LHCN-M2 (cell line): Measurements from ENCODE around the gene IL1B. TPM values are rescaled to one million over a fixed set of nuclear protein-coding genes. Genes with fewer than 3 reads are reported as not detected.
A peak's percentile ranks its signal among the peaks of the same experiment; 100 is the strongest.

ENCODE experiments used
- DNase-seq: peaks from one replicate; pipeline ENCODE4 v3.0.0-alpha.2; 2012; ENCODE audit warnings: low read depth
- total RNA-seq: library from RNA; depleted of rRNA; stranded (reverse); fragments of >200 nt; gene quantifications from 2 replicates; pipeline ENCODE4 v1.2.3, GENCODE V29; 2014

Gene IL1B
- total RNA-seq, 1 experiment from 2014 or later, result 0.86 TPM

DNA sequence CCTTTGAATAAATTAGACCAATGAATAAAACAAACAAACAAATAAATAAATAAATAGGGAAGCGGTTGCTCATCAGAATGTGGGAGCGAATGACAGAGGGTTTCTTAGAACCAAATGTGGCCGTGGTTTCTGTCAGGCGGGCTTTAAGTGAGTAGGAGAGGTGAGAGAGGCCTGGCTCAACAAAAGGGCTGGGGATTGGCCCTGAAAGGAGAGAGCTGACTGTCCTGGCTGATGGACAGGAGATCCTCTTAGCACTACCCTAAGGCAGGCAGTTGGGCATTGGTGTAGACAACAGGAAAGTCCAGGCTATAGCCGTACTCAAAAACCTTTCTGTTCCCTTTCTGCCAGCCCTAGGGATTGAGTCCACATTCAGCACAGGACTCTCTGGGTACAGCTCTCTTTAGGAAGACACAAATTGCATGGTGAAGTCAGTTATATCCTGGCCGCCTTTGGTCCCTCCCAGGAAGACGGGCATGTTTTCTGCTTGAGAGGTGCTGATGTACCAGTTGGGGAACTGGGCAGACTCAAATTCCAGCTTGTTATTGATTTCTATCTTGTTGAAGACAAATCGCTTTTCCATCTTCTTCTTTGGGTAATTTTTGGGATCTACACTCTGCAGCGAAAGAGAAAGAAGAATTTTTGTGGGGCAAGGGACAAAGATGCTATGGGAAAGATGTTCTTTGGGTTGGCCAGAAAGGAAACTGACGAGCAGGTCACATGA, 6.5 kb downstream of the IL1B start:
- DNase-seq, result no peak

DNA sequence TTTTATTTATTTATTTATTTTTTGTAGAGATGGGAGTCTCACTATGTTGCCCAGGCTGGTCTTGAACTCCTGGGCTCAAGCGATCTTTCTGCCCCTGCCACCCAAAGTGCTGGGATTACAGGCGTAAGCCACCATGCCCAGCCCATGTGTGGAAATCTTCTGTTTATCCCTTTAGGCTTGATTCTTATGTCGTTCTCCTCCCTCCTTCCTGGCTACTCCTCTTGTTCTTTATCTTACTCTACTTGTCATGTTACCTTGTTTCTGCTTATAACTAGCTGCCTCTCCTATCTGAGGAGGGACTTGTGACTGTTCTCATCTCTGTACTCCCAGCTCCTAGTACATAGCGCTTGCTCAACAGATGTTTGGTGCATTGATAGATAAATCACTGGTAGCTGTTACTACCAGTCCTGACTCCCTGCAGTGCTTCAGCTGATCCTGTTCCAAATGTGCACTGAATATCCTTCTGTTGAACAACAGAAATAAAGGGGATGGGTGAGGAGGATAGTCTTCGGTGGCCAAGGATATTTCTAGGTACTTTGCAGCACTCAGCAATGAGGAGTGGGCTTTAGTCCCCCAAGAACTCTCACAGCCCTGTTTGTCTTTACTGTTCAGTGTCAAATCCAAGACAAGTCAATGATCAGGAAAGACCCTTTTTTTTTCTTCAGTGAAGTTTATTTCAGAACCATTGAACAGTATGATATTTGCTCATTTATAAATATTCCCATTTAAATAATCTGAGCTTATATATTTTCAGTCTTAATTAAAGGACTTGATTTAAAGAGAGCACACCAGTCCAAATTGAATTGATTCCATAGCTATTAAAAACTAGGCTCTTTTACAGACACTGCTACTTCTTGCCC, 7.2 kb downstream of the IL1B start:
- DNase-seq, result no peak

DNA sequence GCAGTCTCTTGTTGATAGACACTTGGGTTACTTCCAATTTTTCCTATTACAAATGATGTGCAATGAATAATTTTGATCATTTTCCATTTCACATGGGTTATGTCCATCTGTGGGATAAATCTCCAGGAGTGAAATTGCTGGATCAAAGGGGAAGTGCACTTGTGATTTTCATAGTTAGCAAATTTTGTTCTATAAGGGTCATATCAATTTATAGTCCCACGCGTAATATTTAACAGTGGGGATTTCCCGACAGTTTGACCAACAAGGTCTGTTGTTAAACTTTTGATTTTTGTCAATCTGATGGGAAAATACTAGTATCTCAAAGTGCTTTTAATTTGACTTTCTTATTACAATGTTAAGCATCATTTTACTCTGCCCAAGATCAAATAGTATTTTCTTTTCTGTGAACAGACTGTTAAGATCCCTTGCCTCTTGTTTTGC, 8.3 kb downstream of the IL1B start:
- DNase-seq, result no peak

DNA sequence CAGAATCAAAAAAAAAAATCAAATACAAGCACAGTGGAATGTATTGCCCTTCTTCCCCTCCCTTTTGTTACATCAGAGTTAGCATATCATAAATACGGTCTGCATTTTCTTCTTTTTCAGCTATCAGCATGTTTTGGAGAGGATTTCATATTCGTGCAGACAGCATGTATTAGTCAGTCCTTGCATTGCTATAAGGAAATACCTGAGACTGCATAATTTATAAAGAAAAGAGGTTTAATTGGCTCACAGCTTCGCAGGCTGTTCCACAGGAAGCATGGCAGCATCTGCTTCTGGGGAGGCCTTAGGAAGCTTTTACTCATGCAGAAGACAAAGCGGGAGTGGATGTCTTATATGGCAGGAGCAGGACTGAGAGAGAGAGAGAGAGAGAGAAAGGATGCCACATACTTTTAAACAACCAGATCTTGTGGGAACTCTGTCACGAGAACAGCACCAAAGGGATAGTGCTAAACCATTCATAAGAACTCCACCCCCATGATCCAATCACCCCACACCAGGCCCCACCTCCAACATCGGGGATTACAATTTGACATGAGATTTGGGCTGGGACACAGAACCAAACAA, 8.9 kb downstream of the IL1B start:
- DNase-seq, result no peak

DNA sequence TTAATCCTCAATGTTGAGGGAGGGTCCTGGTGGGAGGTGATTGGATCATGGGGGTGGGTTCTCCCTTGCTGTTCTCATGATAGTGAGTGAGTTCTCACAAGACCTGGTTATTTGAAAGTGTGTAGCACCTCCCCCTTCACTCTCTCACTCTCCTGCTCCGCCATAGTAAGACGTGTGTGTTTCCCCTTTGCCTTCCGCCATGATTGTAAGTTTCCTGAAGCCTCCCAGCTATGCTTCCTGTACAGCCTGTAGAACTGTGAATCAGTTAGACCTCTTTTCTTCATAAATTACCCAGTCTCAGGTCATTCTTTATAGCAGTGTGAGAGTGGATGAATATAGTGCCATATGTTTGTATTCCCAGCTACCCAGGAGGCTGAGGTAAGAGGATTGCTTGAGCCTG, 9.6 kb downstream of the IL1B start:
- DNase-seq, result no peak

DNA sequence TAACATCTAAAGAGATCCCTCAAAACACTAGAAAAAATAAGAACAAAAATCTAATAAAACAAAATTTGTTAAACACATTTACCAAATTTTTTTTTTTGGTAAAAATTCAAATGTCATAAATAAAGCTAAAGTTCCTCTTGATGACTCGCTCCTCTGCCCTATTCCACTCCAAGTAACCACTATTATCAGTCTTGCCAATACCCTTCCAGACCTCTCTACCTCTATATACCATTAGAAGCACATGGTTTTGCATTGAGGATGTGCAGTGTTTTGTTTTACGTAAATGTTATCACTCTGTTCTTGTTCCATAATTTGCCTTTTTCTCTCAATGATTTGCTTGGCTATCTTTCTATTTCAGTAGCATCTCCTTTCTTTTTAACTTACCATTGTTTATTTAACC, 10.9 kb downstream of the IL1B start:
- DNase-seq, result no peak

DNA sequence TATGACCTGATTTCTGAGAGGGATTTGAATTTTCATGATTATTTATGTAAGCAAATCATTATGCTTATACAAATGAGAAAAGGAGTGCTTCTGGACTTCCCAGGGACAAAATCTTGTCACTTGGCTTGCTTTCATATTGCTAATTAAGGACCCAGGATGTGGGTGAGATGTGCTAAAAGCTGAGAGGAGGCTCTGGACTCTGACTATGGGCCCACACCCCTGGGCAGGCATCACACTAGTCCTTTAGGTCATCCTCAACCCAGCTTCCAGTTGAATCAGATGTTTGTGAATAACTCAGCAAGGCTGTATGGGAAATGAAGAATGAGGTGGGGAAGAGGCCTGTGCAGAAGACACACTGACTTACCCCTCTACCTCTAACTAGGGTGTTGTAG, 11.9 kb downstream of the IL1B start:
- DNase-seq, result no peak

DNA sequence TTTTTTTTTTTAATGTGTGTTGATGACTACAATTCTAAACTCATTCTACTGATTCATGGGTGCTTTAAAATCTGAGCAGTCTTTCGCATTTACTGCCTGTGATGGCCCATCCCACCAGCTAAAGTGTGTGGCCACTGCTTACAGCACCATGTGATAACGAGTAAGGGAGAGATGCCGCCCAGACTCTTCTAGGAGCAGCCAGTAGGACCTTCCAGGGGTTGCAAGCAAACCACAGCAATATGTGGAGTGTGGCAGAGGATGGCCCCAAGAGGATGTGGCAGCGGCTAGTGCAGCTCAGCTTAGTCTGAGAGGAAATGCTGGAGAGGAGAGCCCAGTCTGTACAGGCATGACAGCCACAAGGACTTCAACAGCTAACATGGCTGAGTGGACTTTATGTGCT, 14.9 kb downstream of the IL1B start:
- no peak for DNase-seq

DNA sequence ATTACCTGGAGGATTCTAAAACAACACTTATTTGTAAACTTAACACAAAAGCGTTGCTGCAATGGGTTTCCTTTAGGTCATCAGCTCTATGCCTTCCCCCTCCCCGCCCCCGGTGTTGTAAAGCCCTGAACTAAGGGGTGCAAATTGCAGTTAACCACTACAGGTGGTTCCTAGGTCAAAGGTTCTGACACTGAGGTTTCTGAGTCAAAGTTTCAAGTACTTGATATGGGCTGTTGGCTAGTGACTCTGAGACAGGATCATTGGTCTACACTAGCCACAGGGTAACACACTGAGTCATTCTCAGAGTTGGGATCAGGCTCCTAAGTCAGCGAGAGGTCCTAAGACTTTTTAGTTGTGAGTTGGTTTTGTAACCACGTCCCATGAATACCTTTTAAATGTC, 15.4 kb downstream of the IL1B start:
- DNase-seq, result no peak

DNA sequence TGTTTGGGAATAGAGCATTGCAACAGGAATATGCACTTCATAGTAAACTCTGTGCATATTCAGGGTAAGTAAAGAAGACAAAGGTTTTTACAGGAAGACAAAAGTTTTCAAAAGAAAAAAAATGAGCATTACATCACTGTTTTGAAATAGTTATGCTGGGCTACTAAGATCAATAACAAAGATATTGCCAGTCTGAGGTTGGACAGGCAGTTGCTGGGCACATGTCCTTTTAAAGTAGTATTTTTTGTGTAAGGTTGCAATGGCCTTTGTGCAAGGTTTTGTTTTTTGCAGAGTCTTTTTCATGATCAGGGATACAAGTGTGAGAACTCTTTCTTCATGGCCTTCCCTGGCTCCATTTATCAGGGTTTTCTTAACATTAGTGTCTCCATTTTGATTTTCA, 16.2 kb downstream of the IL1B start:
- no peak for DNase-seq

DNA sequence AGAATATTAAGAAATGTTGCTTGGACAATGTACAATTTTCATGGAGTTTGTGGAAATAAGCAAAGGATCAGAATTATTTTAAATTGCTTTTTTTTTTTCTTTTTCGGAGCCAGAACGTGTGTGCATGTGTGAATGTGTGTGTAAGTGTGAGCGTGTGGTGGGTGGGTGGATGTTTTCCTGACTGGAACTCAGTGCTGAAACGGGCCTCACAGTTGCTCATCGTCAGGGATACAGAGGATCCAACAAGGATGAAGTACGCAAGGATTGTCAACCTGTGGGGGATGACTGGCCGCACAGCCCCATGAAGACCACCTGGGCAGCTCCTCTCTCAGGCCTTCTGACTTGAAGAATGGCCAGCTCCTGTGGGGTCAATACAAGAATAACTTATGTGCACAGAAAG, 17.5 kb downstream of the IL1B start:
- DNase-seq, result no peak

DNA sequence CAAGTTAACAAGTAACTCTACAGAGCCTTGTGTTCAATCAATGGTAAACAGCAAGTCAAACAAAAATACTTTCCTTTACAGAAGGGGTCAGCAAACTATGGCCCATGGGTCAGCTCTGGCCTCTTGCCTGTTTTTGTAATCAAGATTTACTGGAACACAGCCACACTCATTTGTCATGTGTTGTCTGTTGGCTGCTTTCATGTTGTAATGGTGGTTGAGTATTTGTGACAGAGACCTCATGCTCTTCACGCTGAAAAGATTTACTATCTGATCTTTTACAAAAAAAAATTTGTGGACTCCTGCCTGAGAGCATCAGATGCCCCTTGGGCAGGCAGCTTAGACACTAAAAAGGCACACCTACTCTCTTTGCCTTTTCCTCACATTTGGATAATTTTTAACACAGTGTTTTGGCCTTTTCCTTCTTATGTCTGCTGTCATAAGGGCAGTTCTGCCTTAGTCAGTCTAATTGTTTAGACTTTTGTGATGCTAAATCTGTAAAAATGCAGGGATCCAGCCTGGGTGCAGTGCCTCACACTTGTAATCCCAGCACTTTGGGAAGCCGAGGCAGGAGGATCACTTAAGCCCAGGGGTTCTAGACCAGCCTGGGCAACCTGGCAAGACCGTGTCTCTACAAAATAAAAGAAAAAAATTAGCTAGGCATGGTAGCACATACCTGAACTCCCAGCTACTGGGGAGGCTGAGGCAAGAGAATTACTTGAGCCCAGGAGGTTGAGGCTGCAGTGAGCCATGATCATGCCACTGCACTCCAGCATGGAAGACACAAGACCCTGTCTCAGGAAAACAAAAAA, 18.3 kb downstream of the IL1B start:
- no peak for DNase-seq

DNA sequence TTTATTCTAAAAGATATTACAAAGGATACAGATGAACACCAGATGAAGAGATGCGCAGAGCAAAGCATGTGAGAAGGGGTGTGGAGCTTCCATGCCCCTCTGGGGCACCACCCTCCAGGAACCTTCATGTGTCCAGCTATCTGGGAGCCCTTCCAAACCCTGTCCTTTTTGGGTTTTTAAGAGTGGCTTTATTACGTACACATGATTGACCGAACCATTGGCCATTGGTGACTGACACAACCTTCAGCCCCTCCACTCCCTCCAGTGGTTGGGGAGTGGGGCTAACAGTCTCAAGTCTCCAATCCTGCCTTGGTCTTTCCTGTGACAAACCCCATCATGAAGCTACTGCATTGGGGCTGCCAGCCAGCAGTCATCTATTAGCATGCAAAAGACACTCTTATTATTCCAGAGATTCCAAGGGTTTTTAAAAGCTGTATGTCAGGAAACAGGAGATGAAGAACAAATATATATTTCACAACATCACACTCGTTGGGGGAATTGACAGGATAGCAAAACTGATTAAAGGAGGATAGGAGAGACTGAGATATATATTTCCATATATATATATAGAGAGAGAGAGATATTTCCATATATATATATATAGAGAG, 19.4 kb downstream of the IL1B start:
- no peak for DNase-seq

DNA sequence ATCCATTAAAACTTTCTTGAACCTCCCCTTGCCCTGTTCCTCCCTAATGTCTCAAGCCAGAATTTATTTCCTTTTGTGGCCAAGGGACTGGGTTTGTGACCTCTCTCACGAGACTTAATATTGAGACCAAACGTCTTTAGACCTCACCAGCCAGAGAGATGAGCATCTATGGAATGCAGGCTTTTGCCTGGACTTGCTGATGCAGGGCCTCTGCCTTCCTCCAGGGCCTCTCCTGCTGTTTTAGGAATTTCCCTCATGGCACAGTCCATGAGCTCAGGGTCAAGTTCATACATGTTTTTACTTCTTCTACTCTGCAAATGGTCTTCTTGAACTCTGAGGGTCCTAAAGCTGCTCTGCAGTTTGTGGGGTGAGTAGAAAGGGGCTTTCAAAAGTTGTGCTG, 22.3 kb downstream of the IL1B start:
- no peak for DNase-seq

DNA sequence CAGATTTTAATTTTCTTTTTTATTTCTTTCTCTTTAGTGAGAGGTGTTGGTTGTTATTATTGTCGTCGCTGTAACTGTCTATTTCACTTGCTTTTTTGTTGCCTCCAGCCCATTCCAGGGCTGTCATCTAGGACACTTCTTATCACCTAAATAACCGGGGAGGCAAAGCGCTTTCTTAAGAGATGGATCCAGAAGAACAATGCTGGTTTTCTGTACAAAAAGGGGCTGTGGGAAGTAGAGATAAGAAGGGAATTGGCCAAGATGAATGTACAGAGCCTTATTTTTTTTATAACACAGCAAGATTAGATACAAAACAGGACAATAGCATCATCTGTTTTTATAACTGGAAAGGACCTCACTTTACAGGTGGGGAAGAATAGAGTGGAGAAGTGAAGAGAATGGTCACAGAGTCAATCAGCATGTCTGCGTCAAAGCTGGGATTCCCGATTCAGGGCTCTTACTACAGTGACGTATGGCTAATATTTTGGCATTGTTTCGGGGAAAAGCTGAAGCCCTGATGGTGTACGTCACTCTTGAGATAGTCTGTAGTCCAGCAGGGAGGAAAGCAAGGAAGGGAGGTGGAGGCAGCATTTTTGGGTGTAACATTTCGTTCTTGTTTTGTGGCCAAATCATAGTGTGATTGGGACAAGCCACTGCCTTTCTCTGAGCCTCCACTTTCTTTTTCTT, 23.2 kb downstream of the IL1B start:
- DNase-seq, result no peak

DNA sequence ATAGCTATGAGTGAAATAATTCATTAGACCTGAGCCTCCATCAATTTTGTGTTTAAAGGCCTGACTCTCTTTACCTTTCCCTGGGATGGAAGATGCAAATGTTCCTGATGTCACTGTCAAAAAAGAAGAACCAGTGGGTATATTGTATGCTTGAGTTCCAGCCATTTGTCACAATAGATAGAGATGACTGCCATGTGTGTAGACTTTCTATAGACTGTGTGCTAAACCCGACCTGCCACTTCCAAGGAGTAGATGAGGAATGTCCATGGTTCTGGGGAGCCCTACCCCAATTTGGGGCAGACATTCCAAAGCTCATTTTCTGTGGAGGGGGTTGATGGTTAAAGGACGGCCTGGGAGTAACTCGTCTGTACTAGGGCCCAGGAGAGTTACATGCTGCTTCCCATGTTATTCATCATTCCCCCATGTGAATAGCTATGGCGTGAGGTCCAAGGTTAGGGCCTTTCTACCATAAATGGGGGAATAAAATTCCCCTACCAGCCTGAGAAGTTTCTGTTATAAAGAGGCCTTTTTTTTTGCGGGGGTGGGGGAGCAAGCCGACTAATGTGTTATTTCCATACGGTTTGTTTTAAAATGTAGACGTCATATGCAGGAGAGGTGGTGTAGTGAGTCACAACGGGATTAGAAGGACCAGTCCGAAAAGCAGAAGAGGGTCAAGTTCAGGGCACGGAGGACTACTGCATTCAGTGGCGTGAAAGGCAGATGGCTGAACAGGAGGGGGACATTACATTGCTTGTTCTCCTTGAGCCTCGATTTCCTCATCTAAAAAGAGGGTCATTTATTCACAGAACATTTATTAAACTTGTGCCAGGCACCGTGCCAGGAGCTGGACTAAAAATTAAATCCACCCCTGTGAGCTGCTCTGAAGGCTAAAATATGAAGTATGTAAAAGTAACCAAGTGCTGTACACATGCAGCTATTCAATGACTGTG, 24.0 kb downstream of the IL1B start:
- DNase-seq, result peak; percentile 22

DNA sequence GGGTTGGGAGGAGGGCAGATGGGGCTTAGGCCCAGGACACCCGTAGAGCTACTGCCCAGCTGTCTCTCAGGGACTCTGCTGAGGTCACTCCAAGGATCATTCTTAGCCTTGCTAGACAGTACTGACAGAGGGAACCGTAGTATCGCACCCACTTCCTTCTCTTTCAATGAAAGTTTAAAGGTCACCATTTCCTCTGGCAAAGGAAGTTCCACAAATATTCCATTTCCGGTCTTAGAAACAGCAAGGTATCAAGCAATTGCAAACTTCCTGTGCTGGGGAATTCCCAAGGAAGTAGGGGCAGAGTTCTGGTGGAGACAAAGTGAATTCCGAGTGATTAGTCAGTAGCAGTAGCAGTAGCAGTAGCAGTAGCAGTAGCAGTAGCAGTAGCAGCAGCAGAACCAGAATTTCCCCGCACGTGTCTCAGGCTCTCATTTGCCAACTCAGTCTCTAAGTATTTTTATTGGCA, 24.7 kb downstream of the IL1B start:
- peak; percentile 39 for DNase-seq

DNA sequence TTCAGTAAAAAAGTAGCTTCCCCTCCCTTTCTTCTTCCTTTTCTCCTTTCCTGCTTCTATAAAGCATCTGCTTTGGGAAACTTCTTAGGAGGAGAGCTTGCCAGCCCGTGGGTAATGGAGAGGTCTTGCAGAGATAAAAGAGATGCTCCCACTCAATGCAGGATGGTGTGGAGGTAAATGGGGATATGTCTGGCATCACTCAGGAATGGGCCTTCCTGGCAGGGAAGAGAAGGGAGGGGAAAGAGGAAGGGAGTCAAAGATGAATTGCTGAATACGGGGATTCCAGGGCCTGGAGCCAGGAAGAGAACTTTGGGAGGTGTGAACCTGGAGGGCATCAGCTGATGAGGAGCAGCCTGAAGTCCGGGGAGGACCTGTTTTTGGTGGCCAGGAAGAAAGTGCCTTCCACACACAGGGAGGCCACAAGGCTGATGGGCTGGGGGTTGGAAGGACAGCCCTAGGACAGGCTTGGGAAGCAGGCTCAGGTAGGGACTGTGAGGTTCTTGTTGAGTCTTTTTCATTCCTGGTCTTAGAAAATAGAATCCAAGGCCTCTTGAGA, 25.2 kb downstream of the IL1B start:
- no peak for DNase-seq

DNA sequence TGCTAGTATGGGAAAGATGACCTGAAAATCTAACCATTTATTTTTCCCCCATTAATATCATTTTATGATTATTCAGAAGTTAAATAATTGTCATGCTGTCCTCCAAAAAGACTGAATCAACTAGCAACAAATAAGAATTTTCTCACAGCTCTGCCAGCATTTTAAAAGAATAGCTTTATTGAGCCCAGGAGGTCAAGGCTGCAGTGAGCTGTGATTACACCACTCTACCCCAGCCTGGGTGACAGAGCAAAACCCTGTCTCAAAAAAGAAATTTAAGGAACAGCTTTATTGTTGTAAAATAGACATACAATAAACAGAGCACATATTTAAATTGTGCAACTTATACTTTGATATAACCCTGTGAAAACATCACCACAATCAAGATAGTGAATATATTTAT, 27.5 kb downstream of the IL1B start:
- DNase-seq, result no peak
